Neural cell (in vitro differentiated cells): ENCODE data around the gene EN1. TPM values are rescaled to one million over a fixed set of nuclear protein-coding genes. Genes with fewer than 3 reads are reported as not detected.

Experiments used
- H2AFZ ChIP-seq: fragments of 200-600, 300-800 bp; sonication (generic), shearing (Covaris generic); 2 replicates; pipeline ENCODE4 v1.6.0; 2014; ENCODE audit warnings: low read depth, mild to moderate bottlenecking, antibody characterized with exemption, low read length, moderate library complexity
- H3F3A ChIP-seq: fragments of 200-600 bp; shearing (Covaris generic); 2 replicates; pipeline ENCODE4 v1.6.1; 2016; ENCODE audit warnings: mild to moderate bottlenecking, moderate library complexity, mixed read lengths, antibody characterized with exemption, low read length; ENCODE audit not compliant: insufficient read depth, poor library complexity, severe bottlenecking
- H3K27ac ChIP-seq: fragments of 200-600, 300-800 bp; sonication (generic), shearing (Covaris generic); 2 replicates; pipeline ENCODE4 v1.5.1; 2014; ENCODE audit warnings: mild to moderate bottlenecking, low read length, moderate library complexity
- H3K27me3 ChIP-seq: fragments of 300-800, 200-600 bp; sonication (generic), shearing (Covaris generic); 2 replicates; pipeline ENCODE4 v1.6.0; 2014; ENCODE audit warnings: mild to moderate bottlenecking, low read depth, low read length, moderate library complexity; ENCODE audit not compliant: insufficient read depth
- H3K36me3 ChIP-seq: fragments of 300-800, 200-600 bp; sonication (generic), shearing (Covaris generic); 2 replicates; pipeline ENCODE4 v1.5.1; 2014; ENCODE audit warnings: mild to moderate bottlenecking, antibody characterized with exemption, low read length, moderate library complexity; ENCODE audit not compliant: insufficient read depth
- H3K4me2 ChIP-seq: fragments of 300-800, 200-600 bp; sonication (generic), shearing (Covaris generic); 2 replicates; pipeline ENCODE4 v1.6.0; 2014; ENCODE audit warnings: mild to moderate bottlenecking, low read length
- H3K4me3 ChIP-seq: fragments of 300-800, 200-600 bp; sonication (generic), shearing (Covaris generic); 2 replicates; pipeline ENCODE4 v1.5.1; 2014; ENCODE audit warnings: mild to moderate bottlenecking, low read length, moderate library complexity
- H3K79me2 ChIP-seq: fragments of 200-600 bp; shearing (Covaris generic); replicated peaks from 2 replicates; pipeline ENCODE4 v1.6.0; 2014; ENCODE audit warnings: mild to moderate bottlenecking, low read length, moderate library complexity; ENCODE audit not compliant: insufficient read depth
- H3K9ac ChIP-seq: fragments of 300-800, 200-600 bp; sonication (generic), shearing (Covaris generic); 2 replicates; pipeline ENCODE4 v1.6.1; 2016; ENCODE audit warnings: mild to moderate bottlenecking, low read length, mixed read lengths
- H3K9me2 ChIP-seq: fragments of 200-600 bp; shearing (Covaris generic); 2 replicates; pipeline ENCODE4 v1.6.1; 2016; ENCODE audit warnings: mild to moderate bottlenecking, low read length, mixed read lengths; ENCODE audit not compliant: insufficient read depth
- H3K9me3 ChIP-seq: fragments of 200-600, 300-800 bp; sonication (generic), shearing (Covaris generic); 2 replicates; pipeline ENCODE4 v1.6.1; 2016; ENCODE audit warnings: mild to moderate bottlenecking, mixed run types, low read length, moderate library complexity, mixed read lengths
- H4K20me1 ChIP-seq: fragments of 200-600 bp; shearing (Covaris generic); 2 replicates; pipeline ENCODE4 v1.6.1; 2016; ENCODE audit warnings: mild to moderate bottlenecking, mixed run types; ENCODE audit not compliant: insufficient read depth
- EP300 ChIP-seq: fragments of 450-650 bp; conservative IDR thresholded peaks from 2 replicates; pipeline ENCODE4 v1.6.1; 2014; ENCODE audit warnings: antibody characterized with exemption, mild to moderate bottlenecking, moderate library complexity; ENCODE audit not compliant: poor library complexity, severe bottlenecking
- EZH2 ChIP-seq: fragments of 200-600, 300-800 bp; shearing (Covaris generic), sonication (generic); IDR thresholded peaks from 2 replicates; pipeline ENCODE4 v1.6.1; 2014; ENCODE audit warnings: antibody characterized with exemption, low read length, borderline replicate concordance, mild to moderate bottlenecking; ENCODE audit not compliant: insufficient read depth, poor library complexity, severe bottlenecking
- MXI1 ChIP-seq: fragments of 450-650 bp; conservative IDR thresholded peaks from 2 replicates; pipeline ENCODE4 v1.6.1; 2014; ENCODE audit warnings: antibody characterized with exemption, mild to moderate bottlenecking; ENCODE audit not compliant: poor library complexity, severe bottlenecking
- POLR2AphosphoS5 ChIP-seq: IDR thresholded peaks from 2 replicates; pipeline ENCODE4 v1.6.1; 2012
- RAD21 ChIP-seq: fragments of 450-650 bp; conservative IDR thresholded peaks from 2 replicates; pipeline ENCODE4 v1.6.1; 2014; ENCODE audit warnings: antibody characterized with exemption, mild to moderate bottlenecking, moderate library complexity
- SMC3 ChIP-seq: fragments of 450-650 bp; conservative IDR thresholded peaks from 2 replicates; pipeline ENCODE4 v1.6.1; 2014; ENCODE audit warnings: antibody characterized with exemption, mild to moderate bottlenecking, moderate library complexity; ENCODE audit not compliant: poor library complexity
- TAF1 ChIP-seq: IDR thresholded peaks from 2 replicates; pipeline ENCODE4 v1.6.1; 2012; ENCODE audit warnings: low read depth
- polyA plus RNA-seq: library from polyadenylated mRNA; depleted of rRNA; stranded (reverse); fragments of >200 nt; gene quantifications from 2 replicates; pipeline ENCODE4 v1.2.3, GENCODE V29; 2014
- TF ChIP-seq, protein P1 (sequence below): fragments of 450-650 bp; IDR thresholded peaks from 2 replicates; pipeline ENCODE4 v1.5.1; 2014; ENCODE audit warnings: antibody characterized with exemption, mild to moderate bottlenecking, moderate library complexity; ENCODE audit not compliant: poor library complexity, severe bottlenecking
- TF ChIP-seq, protein P2 (sequence below): IDR thresholded peaks from 2 replicates; pipeline ENCODE4 v1.6.1; 2012; ENCODE audit warnings: borderline replicate concordance

EN1 gene
- polyA plus RNA-seq, 1 donor from 2014 or later: not detected

DNA sequence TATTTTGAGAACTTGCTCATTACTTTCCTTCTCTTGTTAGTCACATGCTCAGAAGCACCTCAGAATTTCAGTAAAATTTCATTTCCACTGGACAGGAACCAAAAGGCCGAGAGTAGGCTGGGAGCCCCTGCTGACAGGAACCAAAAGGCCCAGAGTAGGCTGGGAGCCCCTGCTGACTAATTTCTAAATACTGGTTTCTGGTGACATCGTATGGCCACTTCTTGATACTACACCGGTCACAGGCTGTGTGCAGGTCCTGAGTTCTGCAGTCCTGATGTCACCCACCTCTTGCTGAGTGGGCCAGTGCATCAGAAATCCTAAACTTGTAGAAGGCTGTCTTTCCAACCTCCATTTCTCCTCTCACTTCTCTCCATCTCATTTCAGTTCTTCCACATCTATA, 17.7 kb upstream of the EN1 start:
- H3K9me2 ChIP-seq: no peaks in the 10 kb centered on the region
- H3K4me2 ChIP-seq: no peak overlapping the region
- H3K4me3 ChIP-seq: no peak overlapping the region
- H2AFZ ChIP-seq: no peak overlapping the region
- H3K79me2 ChIP-seq: no peaks in the 10 kb centered on the region
- no peaks in the 10 kb centered on the region for H3K9me3 ChIP-seq
- peaks cover 60% of the 10 kb centered on the region for H3K27me3 ChIP-seq
- H3K9ac ChIP-seq: no peak overlapping the region
- no peak overlapping the region for H3K27ac ChIP-seq
- no peaks in the 10 kb centered on the region for H3K36me3 ChIP-seq
- no peak for TF ChIP-seq EP300
- TF ChIP-seq SMC3: peak; percentile 82
- TF ChIP-seq RAD21: peak; percentile 82
- TF ChIP-seq, protein P1, sequence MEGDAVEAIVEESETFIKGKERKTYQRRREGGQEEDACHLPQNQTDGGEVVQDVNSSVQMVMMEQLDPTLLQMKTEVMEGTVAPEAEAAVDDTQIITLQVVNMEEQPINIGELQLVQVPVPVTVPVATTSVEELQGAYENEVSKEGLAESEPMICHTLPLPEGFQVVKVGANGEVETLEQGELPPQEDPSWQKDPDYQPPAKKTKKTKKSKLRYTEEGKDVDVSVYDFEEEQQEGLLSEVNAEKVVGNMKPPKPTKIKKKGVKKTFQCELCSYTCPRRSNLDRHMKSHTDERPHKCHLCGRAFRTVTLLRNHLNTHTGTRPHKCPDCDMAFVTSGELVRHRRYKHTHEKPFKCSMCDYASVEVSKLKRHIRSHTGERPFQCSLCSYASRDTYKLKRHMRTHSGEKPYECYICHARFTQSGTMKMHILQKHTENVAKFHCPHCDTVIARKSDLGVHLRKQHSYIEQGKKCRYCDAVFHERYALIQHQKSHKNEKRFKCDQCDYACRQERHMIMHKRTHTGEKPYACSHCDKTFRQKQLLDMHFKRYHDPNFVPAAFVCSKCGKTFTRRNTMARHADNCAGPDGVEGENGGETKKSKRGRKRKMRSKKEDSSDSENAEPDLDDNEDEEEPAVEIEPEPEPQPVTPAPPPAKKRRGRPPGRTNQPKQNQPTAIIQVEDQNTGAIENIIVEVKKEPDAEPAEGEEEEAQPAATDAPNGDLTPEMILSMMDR: peak; percentile 75
- H3F3A ChIP-seq: no peaks in the 10 kb centered on the region
- H4K20me1 ChIP-seq: no peaks in the 10 kb centered on the region

- Histone ChIP-seq H3K36me3 (no peaks in the 10 kb centered on the region), H3K79me2 (no peaks in the 10 kb centered on the region), H3K27ac (no peak overlapping the region), H2AFZ (no peak overlapping the region), H3F3A (no peaks in the 10 kb centered on the region), H3K4me2 (no peak overlapping the region), H3K27me3 (peaks cover 65% of the 10 kb centered on the region), H3K9ac (no peak overlapping the region), H3K9me2 (no peaks in the 10 kb centered on the region), H3K9me3 (peaks cover under 1% of the 10 kb centered on the region), H3K4me3 (no peak overlapping the region), H4K20me1 (no peaks in the 10 kb centered on the region)
- no peak for TF ChIP-seq SMC3
- TF ChIP-seq EP300: no peak
These were observed 16.8 kb upstream of the EN1 start for GRCh38 chr2:118864207-118864606.

GRCh38 chr2:118861731-118862130, 14.3 kb upstream of the EN1 start:
- Histone ChIP-seq H4K20me1 (no peaks in the 10 kb centered on the region), H2AFZ (no peak overlapping the region)

More at GRCh38 chr2:118861731-118862130, 14.3 kb upstream of the EN1 start:
- H3K27me3 ChIP-seq: peaks cover 89% of the 10 kb centered on the region
- no peaks in the 10 kb centered on the region for H3K36me3 ChIP-seq
- no peak overlapping the region for H3K27ac ChIP-seq
- no peaks in the 10 kb centered on the region for H3F3A ChIP-seq
- H3K9ac ChIP-seq: no peak overlapping the region
- no peaks in the 10 kb centered on the region for H3K9me2 ChIP-seq
- H3K4me3 ChIP-seq: no peak overlapping the region
- TF ChIP-seq EP300: no peak
- TF ChIP-seq RAD21: no peak
- TF ChIP-seq EZH2: no peak
- TF ChIP-seq, protein P2, sequence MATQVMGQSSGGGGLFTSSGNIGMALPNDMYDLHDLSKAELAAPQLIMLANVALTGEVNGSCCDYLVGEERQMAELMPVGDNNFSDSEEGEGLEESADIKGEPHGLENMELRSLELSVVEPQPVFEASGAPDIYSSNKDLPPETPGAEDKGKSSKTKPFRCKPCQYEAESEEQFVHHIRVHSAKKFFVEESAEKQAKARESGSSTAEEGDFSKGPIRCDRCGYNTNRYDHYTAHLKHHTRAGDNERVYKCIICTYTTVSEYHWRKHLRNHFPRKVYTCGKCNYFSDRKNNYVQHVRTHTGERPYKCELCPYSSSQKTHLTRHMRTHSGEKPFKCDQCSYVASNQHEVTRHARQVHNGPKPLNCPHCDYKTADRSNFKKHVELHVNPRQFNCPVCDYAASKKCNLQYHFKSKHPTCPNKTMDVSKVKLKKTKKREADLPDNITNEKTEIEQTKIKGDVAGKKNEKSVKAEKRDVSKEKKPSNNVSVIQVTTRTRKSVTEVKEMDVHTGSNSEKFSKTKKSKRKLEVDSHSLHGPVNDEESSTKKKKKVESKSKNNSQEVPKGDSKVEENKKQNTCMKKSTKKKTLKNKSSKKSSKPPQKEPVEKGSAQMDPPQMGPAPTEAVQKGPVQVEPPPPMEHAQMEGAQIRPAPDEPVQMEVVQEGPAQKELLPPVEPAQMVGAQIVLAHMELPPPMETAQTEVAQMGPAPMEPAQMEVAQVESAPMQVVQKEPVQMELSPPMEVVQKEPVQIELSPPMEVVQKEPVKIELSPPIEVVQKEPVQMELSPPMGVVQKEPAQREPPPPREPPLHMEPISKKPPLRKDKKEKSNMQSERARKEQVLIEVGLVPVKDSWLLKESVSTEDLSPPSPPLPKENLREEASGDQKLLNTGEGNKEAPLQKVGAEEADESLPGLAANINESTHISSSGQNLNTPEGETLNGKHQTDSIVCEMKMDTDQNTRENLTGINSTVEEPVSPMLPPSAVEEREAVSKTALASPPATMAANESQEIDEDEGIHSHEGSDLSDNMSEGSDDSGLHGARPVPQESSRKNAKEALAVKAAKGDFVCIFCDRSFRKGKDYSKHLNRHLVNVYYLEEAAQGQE: no peak
- no peak for TF ChIP-seq TAF1
- no peak for TF ChIP-seq MXI1
- no peak for TF ChIP-seq POLR2AphosphoS5
- TF ChIP-seq, protein P1: no peak
- no peak for TF ChIP-seq SMC3
- H3K79me2 ChIP-seq: no peaks in the 10 kb centered on the region
- peaks cover 5% of the 10 kb centered on the region for H3K9me3 ChIP-seq
- H3K4me2 ChIP-seq: no peak overlapping the region
